Naive B cell (primary cell): ENCODE measurements around the gene THUMPD2. TPM values are rescaled to one million over a fixed set of nuclear protein-coding genes. Genes with fewer than 3 reads are reported as not detected.
"Not testable (repeated sequence)": the region's sequence is repeated elsewhere in the genome, so short reads cannot be mapped to it uniquely, and the experiment has no call there.

Source experiments
- ATAC-seq, 2 donors: fragments of 150-1000 bp; cut with Tn5 transposase; 2 replicates each; pipeline ENCODE4 v1.10.0; 2021; ENCODE audit warnings: low read depth in 2 of 2, mild to moderate bottlenecking in 2 of 2, moderate library complexity in 2 of 2
- DNase-seq: peaks from one replicate; pipeline ENCODE4 v3.0.0; 2022
- H3K27ac Mint-ChIP-seq, 6 donors: one replicate each; pipeline ENCODE4 v1.8.0; 2020 to 2022; ENCODE audit warnings: mild to moderate bottlenecking in 6 of 6, mixed read lengths in 6 of 6, moderate library complexity in 5 of 6, inconsistent platforms in 2 of 6
- H3K27me3 Mint-ChIP-seq, 3 donors: one replicate each; pipeline ENCODE4 v1.8.0; 2021 to 2022; ENCODE audit warnings: mixed read lengths in 3 of 3, mild to moderate bottlenecking in 1 of 3
- H3K36me3 Mint-ChIP-seq, 2 donors: one replicate each; pipeline ENCODE4 v1.8.0; 2020 to 2022; ENCODE audit warnings: mixed read lengths in 2 of 2, inconsistent platforms in 1 of 2, mild to moderate bottlenecking in 1 of 2
- H3K4me1 Mint-ChIP-seq, 3 donors: one replicate each; pipeline ENCODE4 v1.8.0; 2020 to 2022; ENCODE audit warnings: mixed read lengths in 3 of 3, inconsistent platforms in 1 of 3, mild to moderate bottlenecking in 1 of 3, moderate library complexity in 1 of 3
- H3K4me3 Mint-ChIP-seq, 8 donors: one replicate each; pipeline ENCODE4 v1.8.0; 2020 to 2022; ENCODE audit warnings: mild to moderate bottlenecking in 8 of 8, mixed read lengths in 8 of 8, moderate library complexity in 8 of 8, inconsistent platforms in 2 of 8
- H3K9me3 Mint-ChIP-seq, 7 donors: one replicate each; pipeline ENCODE4 v1.8.0; 2020 to 2022; ENCODE audit warnings: mixed read lengths in 7 of 7, mild to moderate bottlenecking in 5 of 7, inconsistent platforms in 2 of 7, moderate library complexity in 1 of 7
- polyA plus RNA-seq, 6 donors: library from polyadenylated mRNA; unstranded; fragments of 300-500 nt; fragmentation: Illumina TruSeq; gene quantifications; one replicate each; pipeline ENCODE4 v1.2.3, GENCODE V29; 2021; ENCODE audit warnings: low read depth in 6 of 6

THUMPD2 gene
- polyA plus RNA-seq, 6 donors from 2014 or later, result 5.2 to 15.2 (median 6.1) TPM

- ATAC-seq, result no peak
- DNase-seq, result no peak
- H3K4me3 Mint-ChIP-seq, result no peak overlapping the region
- peaks cover 0 to 17% (median 9%) of the 10 kb centered on the region in 3 donors for H3K4me1 Mint-ChIP-seq
- H3K9me3 Mint-ChIP-seq, result no peaks in the 10 kb centered on the region
- H3K27ac Mint-ChIP-seq, result no peak overlapping the region
- H3K36me3 Mint-ChIP-seq, result peaks cover 31 to 48% of the 10 kb centered on the region in 2 donors
- H3K27me3 Mint-ChIP-seq, result no peaks in the 10 kb centered on the region
These were observed 41.4 kb downstream of the THUMPD2 start for GRCh38 chr2:39737661-39738060.

- Mint-ChIP-seq H3K27ac (peak overlapping the region in 1 of 6 donors; percentile 34), H3K4me1 (peaks cover 3 to 21% (median 9%) of the 10 kb centered on the region in 3 donors), H3K4me3 (no peak overlapping the region), H3K27me3 (no peaks in the 10 kb centered on the region), H3K36me3 (peaks cover 28 to 48% of the 10 kb centered on the region in 2 donors), H3K9me3 (no peaks in the 10 kb centered on the region)
- ATAC-seq, result no peak
- DNase-seq, result no peak
These were observed 42.4 kb downstream of the THUMPD2 start for GRCh38 chr2:39736640-39737039.

GRCh38 chr2:39735648-39736047, 43.4 kb downstream of the THUMPD2 start:
- Mint-ChIP-seq H3K36me3 (peaks cover 23 to 41% of the 10 kb centered on the region in 2 donors), H3K4me3 (no peak overlapping the region)

GRCh38 chr2:39734445-39734844, 44.6 kb downstream of the THUMPD2 start:
- Mint-ChIP-seq H3K4me3 (no peak overlapping the region), H3K27ac (peak overlapping the region in 2 of 6 donors; percentile 19 to 41), H3K9me3 (no peaks in the 10 kb centered on the region), H3K4me1 (peaks cover 5 to 19% (median 9%) of the 10 kb centered on the region in 3 donors), H3K36me3 (peaks cover 20 to 37% of the 10 kb centered on the region in 2 donors), H3K27me3 (no peaks in the 10 kb centered on the region)
- DNase-seq, result no peak
- ATAC-seq, result no peak

More at GRCh38 chr2:39735648-39736047, 43.4 kb downstream of the THUMPD2 start:
- ATAC-seq, result no peak
- no peak for DNase-seq
- Mint-ChIP-seq H3K27ac (peak overlapping the region in 1 of 6 donors; percentile 51), H3K9me3 (no peaks in the 10 kb centered on the region), H3K27me3 (no peaks in the 10 kb centered on the region), H3K4me1 (peaks cover 5 to 21% (median 9%) of the 10 kb centered on the region in 3 donors)

- H3K4me3 Mint-ChIP-seq, result no peak overlapping the region
These were observed 45.9 kb downstream of the THUMPD2 start for GRCh38 chr2:39733070-39733674.

GRCh38 chr2:39732482-39732881, 46.6 kb downstream of the THUMPD2 start:
- Mint-ChIP-seq H3K4me1 (peaks cover 7 to 18% (median 9%) of the 10 kb centered on the region in 3 donors), H3K9me3 (peaks cover 0 to 4% (median 0%) of the 10 kb centered on the region in 7 donors), H3K27ac (peak overlapping the region in 1 of 6 donors; percentile 4), H3K4me3 (no peak overlapping the region), H3K27me3 (no peaks in the 10 kb centered on the region), H3K36me3 (peaks cover 10 to 22% of the 10 kb centered on the region in 2 donors)
- DNase-seq (no peak), ATAC-seq (no peak)

More at GRCh38 chr2:39733070-39733674, 45.9 kb downstream of the THUMPD2 start:
- ATAC-seq, result no peak
- Mint-ChIP-seq H3K9me3 (peaks cover 0 to 1% (median 0%) of the 10 kb centered on the region in 7 donors), H3K27ac (no peak overlapping the region), H3K27me3 (no peaks in the 10 kb centered on the region), H3K4me1 (peaks cover 6 to 18% (median 9%) of the 10 kb centered on the region in 3 donors), H3K36me3 (peaks cover 14 to 29% of the 10 kb centered on the region in 2 donors)
- DNase-seq, result no peak

- Mint-ChIP-seq H3K4me1 (peaks cover 7 to 18% (median 9%) of the 10 kb centered on the region in 3 donors), H3K9me3 (peaks cover 0 to 4% (median 0%) of the 10 kb centered on the region in 7 donors), H3K4me3 (peak overlapping the region in 2 of 8 donors; percentile 42 to 57), H3K27ac (no peak overlapping the region), H3K36me3 (peaks cover 10 to 16% of the 10 kb centered on the region in 2 donors), H3K27me3 (no peaks in the 10 kb centered on the region)
- no peak for DNase-seq
- ATAC-seq, result no peak
These were observed 47.5 kb downstream of the THUMPD2 start for GRCh38 chr2:39731546-39731945.

- ATAC-seq, result peak; percentile 66 to 77
- DNase-seq, result peak; percentile 13
- H3K27me3 Mint-ChIP-seq, result no peaks in the 10 kb centered on the region
These were observed 48.3 kb downstream of the THUMPD2 start for GRCh38 chr2:39730685-39731302.

GRCh38 chr2:39730276-39730675, 48.8 kb downstream of the THUMPD2 start:
- ATAC-seq, result no peak
- Mint-ChIP-seq H3K4me3 (no peak overlapping the region), H3K27me3 (no peaks in the 10 kb centered on the region)

More at GRCh38 chr2:39730685-39731302, 48.3 kb downstream of the THUMPD2 start:
- peaks cover 10 to 16% of the 10 kb centered on the region in 2 donors for H3K36me3 Mint-ChIP-seq
- H3K27ac Mint-ChIP-seq, result peak overlapping the region in 2 of 6 donors; percentile 9
- peaks cover 0 to 4% (median 0%) of the 10 kb centered on the region in 7 donors for H3K9me3 Mint-ChIP-seq
- H3K4me3 Mint-ChIP-seq, result no peak overlapping the region
- H3K4me1 Mint-ChIP-seq, result peaks cover 7 to 18% (median 9%) of the 10 kb centered on the region in 3 donors

GRCh38 chr2:39728941-39729351, 50.1 kb downstream of the THUMPD2 start:
- peaks cover 0 to 4% (median 0%) of the 10 kb centered on the region in 7 donors for H3K9me3 Mint-ChIP-seq
- peaks cover 5% of the 10 kb centered on the region in 2 donors for H3K36me3 Mint-ChIP-seq
- peaks cover 0 to 9% (median 7%) of the 10 kb centered on the region in 3 donors for H3K4me1 Mint-ChIP-seq
- no peak overlapping the region for H3K27ac Mint-ChIP-seq
- DNase-seq (peak; percentile 19), ATAC-seq (peak; percentile 68 to 73)
- H3K4me3 Mint-ChIP-seq, result no peak overlapping the region
- no peaks in the 10 kb centered on the region for H3K27me3 Mint-ChIP-seq

More at GRCh38 chr2:39730276-39730675, 48.8 kb downstream of the THUMPD2 start:
- H3K36me3 Mint-ChIP-seq, result peaks cover 10 to 16% of the 10 kb centered on the region in 2 donors
- H3K27ac Mint-ChIP-seq, result peak overlapping the region in 1 of 6 donors; percentile 74
- DNase-seq, result no peak
- peaks cover 0 to 4% (median 0%) of the 10 kb centered on the region in 7 donors for H3K9me3 Mint-ChIP-seq
- peaks cover 7 to 18% (median 9%) of the 10 kb centered on the region in 3 donors for H3K4me1 Mint-ChIP-seq

- H3K36me3 Mint-ChIP-seq, H3K27me3 Mint-ChIP-seq, H3K4me3 Mint-ChIP-seq, H3K4me1 Mint-ChIP-seq, DNase-seq, H3K9me3 Mint-ChIP-seq, H3K27ac Mint-ChIP-seq: not testable (repeated sequence)
- ATAC-seq, result peak in 1 of 2 donors; percentile 34
These were observed 51.0 kb downstream of the THUMPD2 start for GRCh38 chr2:39728085-39728484.

GRCh38 chr2:39725401-39725800, 53.7 kb downstream of the THUMPD2 start:
- H3K36me3 Mint-ChIP-seq, result no peaks in the 10 kb centered on the region
- H3K9me3 Mint-ChIP-seq, result peaks cover 0 to 4% (median 0%) of the 10 kb centered on the region in 7 donors

GRCh38 chr2:39724828-39725144, 54.3 kb downstream of the THUMPD2 start:
- Mint-ChIP-seq H3K9me3 (peaks cover 0 to 4% (median 0%) of the 10 kb centered on the region in 7 donors), H3K4me3 (no peak overlapping the region), H3K4me1 (peaks cover 0 to 4% (median 2%) of the 10 kb centered on the region in 3 donors), H3K27me3 (peaks cover 0 to 8% (median 4%) of the 10 kb centered on the region in 3 donors), H3K36me3 (no peaks in the 10 kb centered on the region), H3K27ac (no peak overlapping the region)
- ATAC-seq, result no peak
- no peak for DNase-seq

More at GRCh38 chr2:39725401-39725800, 53.7 kb downstream of the THUMPD2 start:
- DNase-seq (no peak), ATAC-seq (no peak)
- Mint-ChIP-seq H3K4me1 (peaks cover 0 to 4% (median 2%) of the 10 kb centered on the region in 3 donors), H3K4me3 (no peak overlapping the region), H3K27me3 (peaks cover 0 to 4% (median 3%) of the 10 kb centered on the region in 3 donors), H3K27ac (no peak overlapping the region)
